HG02852 (cell line): ENCODE data around the gene NOC3L.

Source experiments
- ATAC-seq: cut with Tn5 transposase; IDR thresholded peaks from one replicate; pipeline ENCODE4 v1.9.1; 2021; ENCODE audit warnings: mild to moderate bottlenecking, moderate library complexity; ENCODE audit not compliant: unreplicated experiment

The NOC3L gene

GRCh38 chr10:94308866-94309265 is 53.9 kb downstream of the NOC3L start:
- no peak for ATAC-seq

GRCh38 chr10:94307046-94307615 is 55.6 kb downstream of the NOC3L start:
- ATAC-seq: no peak

- ATAC-seq: no peak
Observed at GRCh38 chr10:94303929-94304328, 58.8 kb downstream of the NOC3L start.

DNA sequence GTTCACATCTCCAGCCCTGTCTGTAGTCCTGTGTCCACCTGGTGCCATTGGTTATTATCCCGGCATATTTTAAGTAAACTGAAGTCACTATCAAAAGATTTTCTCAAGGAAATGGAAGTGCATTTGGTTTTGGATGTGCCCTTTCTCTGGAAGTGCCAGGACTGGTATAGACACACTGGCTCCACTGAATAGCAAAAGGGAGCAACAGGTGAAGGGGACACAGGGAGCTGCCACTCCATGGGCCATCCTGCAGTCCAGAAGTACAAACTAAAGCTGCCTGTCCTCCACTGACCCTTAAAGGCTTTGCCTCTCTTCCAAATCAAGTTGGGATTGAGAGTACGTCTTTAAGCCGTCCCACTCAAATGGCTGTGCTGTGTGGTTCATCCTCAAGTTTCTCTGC is 62.7 kb downstream of the NOC3L start:
- ATAC-seq: no peak

DNA sequence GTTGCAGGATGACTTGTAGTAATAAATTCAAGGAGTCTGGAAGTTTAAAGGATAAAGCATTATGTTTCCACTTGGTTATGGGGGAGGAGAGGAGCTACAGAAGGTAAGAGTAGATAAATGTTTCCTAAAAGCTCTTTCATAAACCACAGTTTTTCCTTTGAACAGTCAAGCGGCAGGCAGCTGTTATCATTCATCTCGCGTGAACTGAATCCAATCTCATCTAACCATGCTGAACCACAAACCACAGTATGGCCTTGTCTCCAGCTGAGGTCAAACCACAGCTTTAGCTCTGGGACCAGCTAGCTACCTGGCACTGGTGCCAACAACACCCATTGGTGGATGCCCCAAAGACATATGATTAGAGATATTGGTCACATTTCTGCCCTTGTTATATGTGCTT is 63.3 kb downstream of the NOC3L start:
- ATAC-seq: no peak

DNA sequence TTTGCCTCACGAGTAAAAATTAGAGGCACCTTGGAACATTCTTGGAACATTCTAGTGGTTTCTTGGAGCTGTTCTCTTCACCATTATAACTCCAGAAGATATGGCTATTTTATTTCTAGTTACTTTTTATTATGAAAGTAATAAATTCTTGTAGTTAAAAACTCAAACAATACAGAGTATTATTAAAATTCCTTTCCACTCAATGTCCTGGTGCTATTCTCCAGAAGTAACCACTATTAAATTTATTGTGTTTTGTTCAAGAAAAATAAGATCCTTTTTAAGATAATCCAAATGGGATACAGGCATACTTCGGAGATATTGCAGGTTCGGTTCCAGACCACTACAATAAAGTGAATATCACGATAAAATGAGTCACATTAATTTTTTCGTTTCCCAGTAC is 68.6 kb downstream of the NOC3L start:
- no peak for ATAC-seq

GRCh38 chr10:94293354-94293753 is 69.4 kb downstream of the NOC3L start:
- no peak for ATAC-seq

DNA sequence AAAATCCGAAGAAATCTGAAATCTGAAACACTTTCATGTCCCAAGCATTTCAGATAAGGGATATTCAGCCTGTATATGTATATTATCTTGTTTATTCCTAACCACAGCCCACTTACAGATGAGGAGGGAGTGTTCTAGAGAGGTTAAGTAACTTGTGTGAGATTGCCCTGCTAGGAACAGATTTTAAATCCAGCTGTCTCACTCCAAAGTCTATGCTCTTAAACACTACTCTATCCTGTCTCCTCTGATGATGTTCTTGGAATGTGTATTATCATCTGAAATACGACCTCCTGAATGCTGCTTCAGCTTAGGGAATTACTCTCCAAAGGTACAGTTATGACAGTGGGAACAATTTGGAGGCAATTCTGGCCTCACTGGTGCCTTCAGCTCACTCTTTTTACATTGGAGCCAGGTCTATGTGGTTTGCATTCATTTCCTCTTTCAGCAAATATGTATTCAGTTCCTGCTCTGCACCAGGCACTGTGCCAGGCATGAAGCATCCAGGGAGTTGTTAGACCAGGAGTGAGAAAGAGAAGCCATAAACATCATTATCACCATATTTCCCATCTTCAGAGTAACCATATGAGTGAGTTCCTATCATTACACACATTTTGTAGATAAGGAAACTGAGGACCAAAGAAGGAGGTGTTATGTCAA is 70.2 kb downstream of the NOC3L start:
- ATAC-seq: no peak

- no peak for ATAC-seq
Observed at GRCh38 chr10:94288361-94289101, 74.2 kb downstream of the NOC3L start.

DNA sequence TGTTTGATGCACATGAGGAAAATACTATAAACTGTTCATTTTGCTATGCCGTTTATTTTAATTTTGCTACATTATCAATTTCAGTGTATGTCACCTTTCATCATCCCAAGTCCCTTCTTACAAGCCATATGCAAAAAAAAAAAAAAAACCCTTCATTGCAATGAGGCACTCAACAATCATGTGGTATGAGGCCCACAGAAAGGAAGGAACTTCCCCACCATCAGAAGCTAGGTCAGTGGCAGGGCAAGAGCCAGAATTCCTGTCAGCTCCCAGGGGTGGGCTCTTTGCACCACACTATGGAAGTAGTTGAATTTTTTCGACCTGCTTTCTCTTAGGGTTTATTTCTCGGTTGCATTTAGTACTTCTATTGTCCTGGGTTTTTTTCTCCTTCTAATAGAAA is 75.4 kb downstream of the NOC3L start:
- no peak for ATAC-seq

- ATAC-seq: no peak
Observed at GRCh38 chr10:94286901-94287300, 75.8 kb downstream of the NOC3L start.

DNA sequence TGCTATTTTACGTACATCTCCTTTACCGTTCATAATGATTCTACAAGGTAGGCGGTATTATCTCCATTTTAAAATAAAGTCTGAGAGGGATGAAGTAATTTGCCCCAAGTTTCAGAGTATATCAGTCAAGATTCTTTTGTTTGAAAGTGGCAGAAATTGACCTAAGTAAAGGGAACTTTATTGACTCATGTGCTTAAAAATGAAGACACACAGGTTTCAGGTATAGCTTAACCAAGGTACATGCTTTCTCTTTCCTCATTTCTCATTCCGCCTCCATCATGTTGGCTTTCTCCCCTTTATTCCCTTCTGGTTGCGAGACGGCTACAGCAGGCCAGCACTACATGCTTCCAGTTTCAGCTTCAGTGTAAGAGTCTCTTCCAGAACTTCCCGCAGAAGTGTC is 77.5 kb downstream of the NOC3L start:
- no peak for ATAC-seq
